Mammary epithelial cell (primary cell): ENCODE results near the gene F13A1.

Source experiments
- CTCF ChIP-seq, 2 donors: IDR thresholded peaks in 1 of 2; conservative IDR thresholded peaks in 1 of 2; 2 replicates each; pipeline ENCODE4 v1.5.1; 2011 to 2012; ENCODE audit warnings: inconsistent platforms in 2 of 2, low read length in 2 of 2, mild to moderate bottlenecking in 2 of 2, control low read depth in 1 of 2, low read depth in 1 of 2; ENCODE audit not compliant: insufficient read depth in 1 of 2; ENCODE audit errors: extremely low read depth in 1 of 2
- EZH2 ChIP-seq: IDR thresholded peaks from 2 replicates; pipeline ENCODE4 v1.6.1; 2012; ENCODE audit warnings: low read length, inconsistent platforms, borderline replicate concordance

GRCh38 chr6:6368684-6369052 is 48.2 kb upstream of the F13A1 start:
- TF ChIP-seq CTCF (conservative IDR thresholded peaks at IDR 0.05 in 1 of 2, IDR thresholded peaks at IDR 0.05 in 1 of 2; ENCODE audit: extremely low read depth in 1 of 2, insufficient read depth in 1 of 2, low read depth in 1 of 2, low read length in 2 of 2): no peak
- no peak for TF ChIP-seq EZH2
